Activated T-helper 1 cell treated with anti-CD3 and anti-CD28 coated beads, Interleukin-2, amount 50 U/mL, for 16 hours (primary cell): ENCODE measurements around the gene TMEM8B.

ENCODE experiments used
- DNase-seq, 2 donors: peaks; one replicate each; pipeline ENCODE4 v3.0.0-alpha.2; 2020; ENCODE audit warnings: low read depth in 1 of 2, low spot score in 1 of 2

TMEM8B gene

DNA sequence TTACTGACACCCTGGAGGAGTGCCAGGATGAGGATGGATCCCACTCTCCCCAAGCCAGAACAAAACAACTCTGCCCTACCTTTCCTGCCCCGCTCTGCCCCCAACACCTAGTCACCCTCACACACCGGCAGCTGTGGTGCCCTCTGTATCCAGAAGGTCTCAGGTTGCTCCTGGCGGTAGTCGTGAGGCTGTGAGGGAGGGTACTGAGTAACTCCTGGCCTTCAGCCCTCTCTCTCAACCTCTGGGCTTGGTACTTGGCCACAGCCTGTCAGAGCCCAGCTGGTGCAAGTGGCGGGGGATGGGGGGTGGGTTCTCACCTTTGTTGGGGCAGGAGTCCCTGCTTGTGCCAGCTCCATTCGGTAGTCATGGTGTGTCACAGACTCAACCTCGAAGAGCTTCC, 18.9 kb upstream of the TMEM8B start:
- DNase-seq: no peak

DNA sequence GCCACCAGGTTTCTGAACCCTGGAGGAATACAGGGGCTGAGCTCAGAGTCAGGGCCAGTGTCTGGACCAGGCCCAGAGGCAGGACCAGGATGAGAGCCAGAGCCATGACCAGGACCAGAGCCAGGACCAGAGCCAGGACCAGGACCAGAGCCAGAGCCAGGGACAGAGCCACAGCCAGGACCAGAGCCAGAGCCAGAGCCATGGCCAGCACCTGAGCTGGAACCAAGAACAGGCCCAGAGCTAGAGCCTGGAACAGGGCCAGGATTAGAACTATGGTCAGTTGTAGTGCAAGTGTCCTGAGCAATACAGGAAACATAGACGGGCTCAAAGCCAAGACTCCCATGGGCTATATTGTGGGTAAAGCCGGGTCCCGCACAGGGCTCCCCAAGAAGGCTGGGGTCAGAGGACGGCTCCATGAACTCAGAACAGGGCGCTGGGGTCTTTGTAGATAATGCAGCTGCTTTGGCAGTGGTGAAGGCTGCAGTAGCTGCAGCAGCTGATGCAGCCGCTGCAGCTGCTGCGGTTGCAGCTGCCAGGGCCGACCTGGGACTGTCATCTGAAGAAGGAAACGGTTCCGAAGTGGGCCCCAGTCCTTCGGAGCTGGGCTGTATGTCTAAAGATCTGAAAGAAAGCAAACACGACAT, 17.5 kb upstream of the TMEM8B start:
- DNase-seq: no peak

- DNase-seq: peak; percentile 89 to 91
These were observed 16.9 kb upstream of the TMEM8B start, which contains the start of gene SPAG8 for GRCh38 chr9:35812025-35812602. Gene SPAG8, minus strand, starts transcription at chr9:35812262. Its CDS starts 115 bp downstream, at chr9:35812147.

- DNase-seq: no peak
These were observed 15.5 kb upstream of the TMEM8B start for GRCh38 chr9:35813434-35814105.

- no peak for DNase-seq
These were observed 14.8 kb upstream of the TMEM8B start for GRCh38 chr9:35814106-35814840.

DNA sequence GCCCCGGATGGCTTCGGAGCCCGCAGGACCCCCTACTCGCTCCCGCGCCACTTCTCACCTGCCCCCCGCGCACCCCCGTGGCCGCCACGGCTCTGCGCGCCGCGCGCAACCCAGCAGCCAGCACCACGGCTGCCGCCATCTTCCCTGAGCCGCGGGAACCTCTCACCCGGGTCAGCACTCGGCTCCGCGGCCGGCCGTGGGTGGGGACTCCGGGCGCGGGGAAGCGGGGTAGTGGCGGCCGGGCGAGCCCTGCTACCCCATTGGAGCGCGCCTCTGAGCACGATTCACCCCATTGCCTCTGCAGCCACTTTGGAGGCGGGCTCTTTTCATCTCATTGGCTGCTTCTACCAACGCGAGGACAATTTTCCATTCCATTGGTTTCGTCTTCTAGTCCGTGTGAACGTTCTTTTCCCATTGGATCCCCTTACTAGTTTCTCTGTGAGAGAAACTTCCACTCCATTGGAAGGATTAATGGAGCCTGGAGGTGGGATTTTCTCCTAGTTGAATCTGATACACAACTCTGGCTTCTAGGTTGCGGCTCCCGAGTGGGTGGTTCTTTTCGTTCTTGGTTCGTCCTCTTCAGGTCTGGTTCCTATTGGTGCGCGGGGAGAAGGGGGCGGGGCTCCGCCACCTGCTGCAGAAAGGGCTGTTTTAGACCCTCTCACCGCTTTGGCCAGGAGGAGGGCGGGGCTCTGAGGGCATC, 14.0 kb upstream of the TMEM8B start, which contains the start of gene HINT2:
Gene HINT2, minus strand, starts transcription at position 202 of the 703 bp plus-strand sequence. Its CDS starts 63 bp downstream, at position 139.
- DNase-seq: peak; percentile 92 to 93

DNA sequence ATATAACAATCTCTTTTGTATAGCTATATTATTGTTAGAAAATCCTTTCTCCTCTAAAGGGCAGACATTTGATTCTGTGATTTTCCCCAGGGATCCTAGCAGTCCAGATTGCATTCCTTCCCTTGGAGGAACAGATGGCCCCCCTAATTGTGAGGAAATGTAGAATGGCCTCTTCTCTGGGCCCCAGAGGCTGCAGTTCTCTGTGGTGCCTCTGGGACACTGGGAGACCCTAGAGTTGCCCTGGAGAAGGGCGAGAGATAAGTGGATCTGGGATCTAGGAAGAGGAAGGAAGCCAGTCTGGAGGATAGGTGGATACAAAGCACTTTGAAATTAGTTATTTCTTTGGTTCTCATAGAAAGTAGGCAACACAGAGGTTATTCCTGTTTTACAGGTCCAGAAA, 12.3 kb upstream of the TMEM8B start:
- no peak for DNase-seq

- DNase-seq: no peak
These were observed 10.7 kb upstream of the TMEM8B start for GRCh38 chr9:35818341-35818740.

DNA sequence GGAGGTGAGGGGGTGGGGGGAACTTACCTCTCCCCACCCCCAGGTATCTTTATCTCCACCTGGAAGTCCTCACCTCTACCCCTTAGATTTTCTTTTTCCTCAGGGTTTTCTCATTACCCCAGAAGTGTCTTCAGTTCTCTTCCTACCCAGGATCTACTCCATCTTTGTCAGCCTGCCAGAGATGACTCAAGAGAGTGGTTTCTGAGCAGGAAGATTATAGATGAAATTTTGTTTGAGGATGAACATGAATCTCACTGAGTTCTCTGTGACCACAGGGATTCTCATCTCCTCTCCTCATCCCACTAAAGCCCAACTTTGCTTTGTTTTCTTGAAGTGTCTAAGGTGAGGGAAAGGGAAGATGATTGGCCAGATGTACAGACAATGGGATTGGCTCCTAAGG, 9.0 kb upstream of the TMEM8B start:
- no peak for DNase-seq

DNA sequence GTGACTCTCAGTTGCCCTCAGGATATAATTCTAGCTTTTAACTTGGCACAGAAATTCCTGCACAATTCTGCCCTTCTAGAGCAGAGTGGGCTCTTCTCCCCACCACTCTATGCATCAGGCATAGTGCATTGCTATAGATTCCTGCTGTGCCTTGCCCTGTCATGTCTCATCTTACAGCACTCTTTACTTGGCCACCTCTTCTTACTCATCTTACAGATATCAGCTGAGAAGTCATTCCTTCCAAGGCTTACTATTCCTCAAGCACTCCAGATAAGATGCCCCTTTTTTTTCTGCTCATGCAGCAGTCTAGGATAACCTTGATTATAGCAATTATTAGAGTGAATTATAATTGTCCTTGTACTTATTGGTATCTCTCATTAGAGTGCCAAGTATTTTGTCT, 6.1 kb upstream of the TMEM8B start:
- DNase-seq: no peak

DNA sequence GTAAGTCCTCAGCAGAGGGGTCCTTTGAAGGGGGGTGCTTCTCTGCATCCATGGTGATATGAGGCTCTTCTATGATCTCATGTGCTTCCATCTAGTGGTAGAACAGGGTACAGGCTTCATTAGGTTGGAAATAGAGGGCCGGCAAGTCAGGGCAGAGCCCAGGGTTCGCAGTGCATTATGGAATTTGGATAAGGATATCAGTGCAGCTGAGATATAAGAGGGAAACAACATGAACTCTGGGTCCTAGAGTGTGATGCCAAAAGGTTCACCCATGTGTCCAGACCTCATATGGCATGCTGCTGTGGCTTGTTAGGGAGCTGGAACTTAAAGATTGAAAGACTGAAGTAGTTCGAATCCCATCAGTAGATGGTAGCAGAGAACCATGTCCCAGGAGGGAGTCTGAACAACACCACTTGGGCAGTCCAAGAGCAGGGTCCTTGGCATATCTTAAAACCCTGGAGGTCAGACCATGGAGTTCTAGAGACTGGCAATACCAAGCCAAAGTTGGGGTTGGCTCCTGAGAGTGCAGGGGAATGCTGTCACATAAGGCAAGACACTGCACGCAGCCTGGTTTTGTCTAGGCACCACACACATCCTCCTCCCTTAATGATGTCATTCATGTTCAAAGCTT, 2.8 kb upstream of the TMEM8B start:
- no peak for DNase-seq

GRCh38 chr9:35827486-35827885, 1.5 kb upstream of the TMEM8B start:
- DNase-seq: no peak

GRCh38 chr9:35828716-35829083, 328 bp upstream of the TMEM8B start, which contains the start of gene FAM221B:
Gene FAM221B, minus strand, starts transcription at chr9:35828732. Its CDS starts 2,571 bp downstream, at chr9:35826161.
- no peak for DNase-seq

DNA sequence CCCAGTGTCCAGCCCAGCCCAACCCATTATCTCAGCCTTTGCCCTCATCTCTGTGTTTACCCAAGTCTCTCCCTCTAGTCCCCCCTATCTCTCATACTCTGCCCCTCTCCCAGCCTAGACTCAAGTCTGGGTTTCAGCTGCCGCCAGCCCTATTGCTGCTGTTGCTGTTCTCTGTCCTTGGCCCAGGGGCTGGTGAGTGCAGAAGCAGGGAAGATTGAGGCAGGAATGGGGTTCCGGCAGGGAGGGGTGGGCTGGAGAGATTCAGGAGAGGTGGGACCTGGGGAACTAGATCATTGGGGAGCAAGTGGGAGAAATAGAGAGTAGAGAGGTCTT, 702 bp downstream of the TMEM8B start:
- DNase-seq: no peak

- DNase-seq: no peak
These were observed 2.0 kb downstream of the TMEM8B start for GRCh38 chr9:35831040-35831439.

DNA sequence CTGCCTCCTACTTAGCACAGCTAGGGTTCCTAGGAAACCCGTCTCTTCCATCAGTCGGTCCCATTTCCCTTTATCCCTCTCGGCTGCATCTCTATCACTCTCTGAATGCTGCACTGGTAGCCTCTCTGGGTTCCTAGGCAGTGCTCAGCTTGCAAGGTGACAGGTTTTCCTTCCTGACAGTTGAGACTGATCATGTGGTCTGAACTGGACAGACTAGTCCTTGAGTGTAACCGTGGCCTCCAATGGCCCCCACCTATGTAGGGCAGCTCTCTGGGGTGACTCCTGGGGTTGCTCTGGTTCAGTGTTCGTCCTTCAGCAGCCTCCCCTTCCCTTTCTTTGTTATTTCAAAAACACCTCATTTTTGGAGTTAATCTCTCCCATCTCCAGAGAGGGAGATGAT, 3.8 kb downstream of the TMEM8B start:
- no peak for DNase-seq

DNA sequence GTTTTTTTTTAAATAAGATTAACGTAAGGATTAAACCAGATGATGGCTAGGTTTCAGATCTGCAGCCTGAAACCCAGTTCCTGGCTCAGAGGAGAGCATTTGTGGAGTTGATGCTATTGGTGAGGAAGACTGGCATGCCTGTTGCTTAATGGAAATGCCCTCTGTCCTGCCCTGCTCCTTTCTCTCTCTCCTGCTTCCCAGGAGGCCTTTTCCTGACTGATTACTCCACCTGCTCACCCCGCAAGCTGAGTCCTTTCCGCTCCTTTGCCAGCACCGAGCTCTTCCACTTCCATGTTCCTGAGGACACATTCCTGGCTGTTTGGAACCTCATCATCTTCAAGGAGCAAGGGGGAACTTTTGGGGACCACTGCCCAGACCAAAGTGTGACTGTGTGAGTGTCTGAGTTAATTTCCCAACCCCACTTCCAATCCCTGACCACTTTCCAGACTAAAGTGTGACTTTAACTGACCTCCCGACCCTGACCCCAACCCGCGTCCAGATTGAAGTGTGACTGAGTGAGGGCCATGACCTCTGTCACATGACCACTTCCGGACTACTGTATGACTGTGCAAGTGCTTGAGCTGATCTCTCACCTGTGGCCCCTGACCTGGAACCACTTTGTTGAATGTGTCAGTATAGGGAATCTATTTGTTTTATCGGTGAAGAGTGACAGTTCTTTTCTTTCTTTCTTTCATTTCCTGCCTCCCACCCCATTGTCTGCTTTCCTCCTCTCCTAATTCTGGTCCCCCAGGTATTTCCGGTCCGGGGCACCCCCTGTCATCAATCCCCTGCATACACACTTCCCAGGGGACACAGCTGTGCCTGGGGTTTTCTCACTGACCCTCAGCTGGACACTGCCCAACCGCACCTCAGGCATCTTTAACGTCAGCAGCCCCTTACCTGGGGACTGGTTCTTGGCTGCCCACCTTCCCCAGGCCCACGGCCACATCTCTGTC, 5.5 kb downstream of the TMEM8B start:
- DNase-seq: no peak

DNA sequence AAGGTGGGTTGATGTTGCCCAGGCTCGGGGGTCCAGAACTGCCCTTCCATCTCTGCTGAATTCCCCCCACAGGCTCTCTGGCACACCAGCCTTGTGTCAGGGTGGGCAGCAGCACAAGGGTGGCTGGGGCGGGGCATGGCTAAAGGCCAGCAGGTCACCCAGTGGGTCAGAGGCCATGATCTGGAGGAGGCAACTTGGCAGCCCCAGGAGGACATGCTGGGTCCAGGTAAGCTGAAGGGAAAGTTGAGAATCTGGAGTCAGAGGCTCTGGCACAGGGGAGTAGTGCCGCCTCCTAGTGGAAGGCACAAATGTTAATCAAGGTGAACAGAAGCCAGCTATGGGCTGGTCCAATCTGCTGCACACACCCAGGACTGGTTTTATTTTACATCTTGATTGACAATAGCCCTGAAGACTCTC, 6.2 kb downstream of the TMEM8B start:
- no peak for DNase-seq

DNA sequence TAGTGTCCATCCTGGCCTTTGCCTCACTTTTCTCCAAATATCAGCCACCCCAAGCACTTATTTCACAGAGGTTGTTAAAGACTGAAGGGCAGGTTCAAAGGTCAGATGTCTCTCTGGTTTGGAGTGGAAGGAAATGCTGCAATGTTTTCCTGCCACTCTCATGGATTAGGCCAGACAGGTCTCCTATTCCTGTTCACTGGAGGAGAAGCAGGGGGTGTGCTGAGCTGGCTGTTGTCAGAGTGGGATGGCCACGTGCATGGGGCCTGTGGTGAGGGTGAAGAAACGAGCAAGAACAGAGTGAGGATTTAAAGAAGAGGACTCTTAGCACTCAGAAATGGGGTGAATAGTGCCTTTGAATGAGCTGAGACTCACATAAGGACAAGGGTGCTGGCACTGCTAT, 6.7 kb downstream of the TMEM8B start:
- DNase-seq: no peak

DNA sequence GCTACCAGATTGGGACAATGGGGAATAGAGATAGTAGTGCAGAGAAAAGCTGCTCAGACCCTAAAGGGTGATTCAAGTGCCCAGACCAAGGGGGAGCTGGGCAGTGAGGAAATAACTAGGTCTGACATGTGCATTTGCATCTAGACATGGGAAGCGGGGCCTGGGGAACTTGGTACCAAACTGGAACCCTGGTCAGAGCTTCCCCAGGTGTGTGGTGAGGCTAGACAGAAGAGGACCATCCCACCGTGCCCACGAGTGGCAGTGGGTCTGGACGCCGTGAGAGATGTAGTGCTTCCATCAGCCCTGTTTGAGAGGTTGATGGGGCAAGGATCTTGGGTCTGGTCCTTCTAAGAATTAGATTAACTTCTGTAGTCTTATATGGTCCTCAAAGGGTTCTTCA, 7.6 kb downstream of the TMEM8B start:
- no peak for DNase-seq
